Trophoblast cell (in vitro differentiated cells and primary cell): ENCODE measurements around the gene GALR2.

ENCODE experiments used
- DNase-seq, 2 donors: peaks; one replicate each; pipeline ENCODE4 v3.0.0-alpha.2; 2016
- H2AFZ ChIP-seq: 2 replicates; pipeline ENCODE4 v1.6.1; 2013; ENCODE audit warnings: low read length, moderate library complexity, mild to moderate bottlenecking; ENCODE audit not compliant: insufficient read depth, poor library complexity
- H2AK5ac ChIP-seq: 2 replicates; pipeline ENCODE4 v1.6.1; 2013; ENCODE audit warnings: mild to moderate bottlenecking, low read length
- H2BK120ac ChIP-seq: 2 replicates; pipeline ENCODE4 v1.6.1; 2013; ENCODE audit warnings: low read length, mild to moderate bottlenecking, moderate library complexity; ENCODE audit not compliant: insufficient read depth, poor library complexity
- H2BK12ac ChIP-seq: 2 replicates; pipeline ENCODE4 v1.6.1; 2013; ENCODE audit warnings: mild to moderate bottlenecking, low read length, moderate library complexity
- H2BK5ac ChIP-seq: 2 replicates; pipeline ENCODE4 v1.6.1; 2013; ENCODE audit warnings: low read length, low read depth, moderate library complexity, mild to moderate bottlenecking; ENCODE audit not compliant: poor library complexity
- H3K14ac ChIP-seq: 2 replicates; pipeline ENCODE4 v1.6.1; 2013; ENCODE audit warnings: mild to moderate bottlenecking, low read length
- H3K18ac ChIP-seq: 2 replicates; pipeline ENCODE4 v1.6.1; 2013; ENCODE audit warnings: mild to moderate bottlenecking, low read length
- H3K23ac ChIP-seq: 2 replicates; pipeline ENCODE4 v1.6.1; 2013; ENCODE audit warnings: low read length
- H3K27ac ChIP-seq: 2 replicates; pipeline ENCODE4 v1.5.1; 2013; ENCODE audit warnings: low read depth, mild to moderate bottlenecking, inconsistent platforms, low read length, moderate library complexity
- H3K27me3 ChIP-seq: 2 replicates; pipeline ENCODE4 v1.6.1; 2013; ENCODE audit warnings: inconsistent platforms, mild to moderate bottlenecking, low read length, moderate library complexity; ENCODE audit not compliant: insufficient read depth
- H3K36me3 ChIP-seq, 2 experiments: 1 replicate in 1 of 2; 2 replicates in 1 of 2; pipeline ENCODE4 v1.6.1; 2013; ENCODE audit warnings: low read length in 2 of 2, mild to moderate bottlenecking in 2 of 2, moderate library complexity in 1 of 2; ENCODE audit not compliant: insufficient read depth in 2 of 2, control insufficient read depth in 1 of 2
- H3K4ac ChIP-seq: 2 replicates; pipeline ENCODE4 v1.6.1; 2013; ENCODE audit warnings: low read depth, mild to moderate bottlenecking, low read length, moderate library complexity
- H3K4me1 ChIP-seq, 2 experiments: 1 replicate in 1 of 2; 2 replicates in 1 of 2; pipeline ENCODE4 v1.6.1; 2013; ENCODE audit warnings: low read length in 2 of 2, mild to moderate bottlenecking in 2 of 2, moderate library complexity in 1 of 2; ENCODE audit not compliant: insufficient read depth in 2 of 2, control insufficient read depth in 1 of 2
- H3K4me2 ChIP-seq: 2 replicates; pipeline ENCODE4 v1.6.1; 2013; ENCODE audit warnings: inconsistent platforms, mild to moderate bottlenecking, low read length, moderate library complexity
- H3K4me3 ChIP-seq: 2 replicates; pipeline ENCODE4 v1.5.1; 2013; ENCODE audit warnings: mild to moderate bottlenecking, low read depth, low read length, inconsistent platforms
- H3K79me1 ChIP-seq: one replicate; pipeline ENCODE4 v1.6.1; 2013; ENCODE audit warnings: low read length
- H3K79me2 ChIP-seq: 2 replicates; pipeline ENCODE4 v1.6.1; 2013; ENCODE audit warnings: low read length, mild to moderate bottlenecking; ENCODE audit not compliant: control insufficient read depth, insufficient read depth, poor library complexity
- H3K9ac ChIP-seq: 2 replicates; pipeline ENCODE4 v1.6.1; 2013; ENCODE audit warnings: mild to moderate bottlenecking, low read length
- H3K9me3 ChIP-seq: 2 replicates; pipeline ENCODE4 v1.6.1; 2013; ENCODE audit warnings: low read depth, mild to moderate bottlenecking, control low read depth, inconsistent platforms, low read length; ENCODE audit not compliant: insufficient read depth
- H4K12ac ChIP-seq: 2 replicates; pipeline ENCODE4 v1.6.1; 2013; ENCODE audit warnings: low read depth, mild to moderate bottlenecking, low read length, moderate library complexity
- H4K8ac ChIP-seq: 2 replicates; pipeline ENCODE4 v1.6.1; 2013; ENCODE audit warnings: low read depth, mild to moderate bottlenecking, low read length, moderate library complexity
- H4K91ac ChIP-seq: one replicate; pipeline ENCODE4 v1.6.1; 2013; ENCODE audit warnings: low read depth, mild to moderate bottlenecking, low read length, moderate library complexity
- WGBS: extraction: QIAGEN DNeasy Blood & Tissue Kit; methylation state at CpG from one replicate; pipeline ENCODE4 v1.1.7; 2013; ENCODE audit warnings: missing lambda C conversion rate; ENCODE audit not compliant: insufficient read length, insufficient coverage; ENCODE audit errors: extremely low coverage; 5-methylcytosine and 5-hydroxymethylcytosine counted together

GALR2 gene

DNA sequence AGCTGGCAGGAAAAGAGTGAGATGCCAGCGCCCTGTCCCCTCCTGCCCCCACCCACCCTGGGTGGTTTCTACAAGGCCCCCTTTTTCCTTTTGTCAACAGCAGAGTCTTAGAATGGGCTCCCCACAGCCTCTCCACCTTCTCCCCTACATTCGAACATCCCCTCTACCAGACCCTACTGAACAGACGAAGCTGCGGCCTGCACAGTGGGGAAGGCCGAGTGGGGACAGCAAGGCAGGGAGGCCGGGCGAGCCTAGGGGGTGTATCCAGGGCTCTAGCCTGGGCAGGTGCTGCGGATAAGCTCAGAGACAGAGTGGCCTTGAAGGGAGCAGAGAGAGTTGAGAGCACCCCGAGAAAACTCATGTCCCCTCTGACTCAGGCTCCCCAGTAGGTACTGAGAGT lies 11.8 kb downstream of the GALR2 start:
- Histone ChIP-seq H2BK120ac (no peak overlapping the region), H3K14ac (no peak overlapping the region), H3K18ac (no peak overlapping the region), H3K23ac (no peak overlapping the region), H2BK12ac (no peak overlapping the region), H3K4me3 (no peak overlapping the region), H3K36me3 (peaks cover 86 to 89% of the 10 kb centered on the region in 2 experiments), H4K12ac (no peak overlapping the region), H2BK5ac (no peak overlapping the region), H3K4me2 (no peak overlapping the region), H3K79me2 (no peaks in the 10 kb centered on the region), H3K27ac (no peak overlapping the region), H4K8ac (no peak overlapping the region), H3K9me3 (no peaks in the 10 kb centered on the region), H3K4me1 (no peaks in the 10 kb centered on the region), H3K79me1 (no peaks in the 10 kb centered on the region), H2AFZ (no peak overlapping the region), H4K91ac (no peak overlapping the region), H3K4ac (no peak overlapping the region), H3K9ac (no peak overlapping the region), H3K27me3 (no peaks in the 10 kb centered on the region), H2AK5ac (no peak overlapping the region)
- no peak for DNase-seq
- WGBS: no CpG with 5 or more reads among the region's 9 CpGs

DNA sequence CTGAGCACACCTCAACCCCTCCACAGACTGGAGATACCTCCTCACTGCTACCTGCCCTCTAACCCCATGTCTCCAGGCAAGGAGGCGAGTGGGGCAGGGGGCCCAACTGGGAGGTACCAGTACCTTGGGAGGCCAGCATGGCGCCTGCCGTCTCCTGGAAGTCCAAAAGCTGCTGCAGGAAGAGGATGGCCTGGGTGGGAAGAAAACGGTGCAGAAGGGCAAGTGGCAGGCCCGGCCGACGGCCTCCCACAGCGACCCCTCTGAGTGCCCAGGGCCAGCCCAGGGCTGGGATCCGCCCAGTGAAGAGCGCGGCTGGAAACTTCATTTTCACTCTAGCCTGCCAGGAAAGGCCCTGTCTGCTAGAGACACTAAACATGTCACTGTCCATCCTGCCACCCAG lies 12.9 kb downstream of the GALR2 start:
- Histone ChIP-seq H3K4me2 (no peak overlapping the region), H3K79me1 (no peaks in the 10 kb centered on the region), H3K27me3 (no peaks in the 10 kb centered on the region), H4K8ac (no peak overlapping the region), H3K27ac (no peak overlapping the region), H2AK5ac (no peak overlapping the region), H2BK120ac (no peak overlapping the region), H3K23ac (no peak overlapping the region), H2BK5ac (no peak overlapping the region), H3K4me3 (no peak overlapping the region), H2AFZ (no peak overlapping the region), H3K9me3 (no peaks in the 10 kb centered on the region), H3K4me1 (no peaks in the 10 kb centered on the region), H4K12ac (no peak overlapping the region), H3K79me2 (no peaks in the 10 kb centered on the region), H2BK12ac (no peak overlapping the region), H3K9ac (no peak overlapping the region), H3K36me3 (peaks cover 92 to 95% of the 10 kb centered on the region in 2 experiments), H4K91ac (no peak overlapping the region), H3K14ac (no peak overlapping the region), H3K18ac (no peak overlapping the region), H3K4ac (no peak overlapping the region)
- no peak for DNase-seq
- no CpG with 5 or more reads among the region's 11 CpGs for WGBS

DNA sequence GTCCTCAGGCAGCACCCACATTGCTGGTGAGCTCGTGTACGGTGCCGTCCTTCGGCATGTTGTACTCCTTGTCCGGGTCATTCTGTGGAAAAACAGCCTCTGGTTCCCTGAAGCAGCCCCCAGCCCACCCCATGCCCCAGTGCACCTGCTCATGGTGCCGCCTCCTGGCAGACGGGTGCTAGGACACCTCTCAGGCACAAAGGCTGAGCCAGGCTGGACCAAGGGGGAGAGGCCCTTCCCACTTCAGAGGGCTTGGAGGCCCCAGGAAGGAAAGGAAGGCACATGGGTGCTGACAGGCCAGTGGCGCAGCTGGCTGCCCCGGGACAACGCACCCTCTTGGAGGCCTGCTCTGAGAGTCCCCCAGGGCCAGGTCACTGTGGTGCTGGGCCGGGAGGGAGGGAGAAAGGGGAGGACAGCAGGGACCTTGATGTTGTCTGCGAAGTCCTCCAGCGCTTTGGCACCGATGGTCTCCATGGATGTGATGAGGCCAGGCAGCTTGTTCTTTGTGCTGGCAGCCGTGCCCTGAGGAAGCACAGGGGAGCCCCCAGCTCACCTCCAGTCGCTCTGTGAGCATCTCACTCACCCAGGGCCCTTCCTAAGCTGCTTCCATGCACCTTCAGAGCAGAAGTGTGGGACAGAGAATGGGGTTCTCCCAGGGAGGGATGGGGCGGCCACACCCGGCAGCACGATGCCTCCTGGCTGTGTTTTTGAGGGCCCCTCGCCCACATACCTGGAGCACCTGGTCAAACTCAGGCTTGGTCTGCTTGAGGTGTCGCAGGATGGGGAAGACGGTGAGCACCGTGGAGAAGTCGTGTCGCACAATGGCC lies 13.7 kb downstream of the GALR2 start:
- Histone ChIP-seq H2BK120ac (no peak overlapping the region), H3K4me1 (no peaks in the 10 kb centered on the region), H4K91ac (no peak overlapping the region), H3K27ac (no peak overlapping the region), H2BK5ac (no peak overlapping the region), H3K9ac (no peak overlapping the region), H3K36me3 (peaks cover 93 to 96% of the 10 kb centered on the region in 2 experiments), H3K9me3 (peaks cover 1% of the 10 kb centered on the region), H4K12ac (no peak overlapping the region), H3K4me3 (no peak overlapping the region), H3K14ac (no peak overlapping the region), H2AFZ (no peak overlapping the region), H2AK5ac (no peak overlapping the region), H3K79me2 (no peaks in the 10 kb centered on the region), H4K8ac (no peak overlapping the region), H3K79me1 (no peaks in the 10 kb centered on the region), H3K4ac (no peak overlapping the region), H3K4me2 (no peak overlapping the region), H3K23ac (no peak overlapping the region), H2BK12ac (no peak overlapping the region), H3K27me3 (no peaks in the 10 kb centered on the region), H3K18ac (no peak overlapping the region)
- no CpG with 5 or more reads among the region's 25 CpGs for WGBS
- DNase-seq: no peak

DNA sequence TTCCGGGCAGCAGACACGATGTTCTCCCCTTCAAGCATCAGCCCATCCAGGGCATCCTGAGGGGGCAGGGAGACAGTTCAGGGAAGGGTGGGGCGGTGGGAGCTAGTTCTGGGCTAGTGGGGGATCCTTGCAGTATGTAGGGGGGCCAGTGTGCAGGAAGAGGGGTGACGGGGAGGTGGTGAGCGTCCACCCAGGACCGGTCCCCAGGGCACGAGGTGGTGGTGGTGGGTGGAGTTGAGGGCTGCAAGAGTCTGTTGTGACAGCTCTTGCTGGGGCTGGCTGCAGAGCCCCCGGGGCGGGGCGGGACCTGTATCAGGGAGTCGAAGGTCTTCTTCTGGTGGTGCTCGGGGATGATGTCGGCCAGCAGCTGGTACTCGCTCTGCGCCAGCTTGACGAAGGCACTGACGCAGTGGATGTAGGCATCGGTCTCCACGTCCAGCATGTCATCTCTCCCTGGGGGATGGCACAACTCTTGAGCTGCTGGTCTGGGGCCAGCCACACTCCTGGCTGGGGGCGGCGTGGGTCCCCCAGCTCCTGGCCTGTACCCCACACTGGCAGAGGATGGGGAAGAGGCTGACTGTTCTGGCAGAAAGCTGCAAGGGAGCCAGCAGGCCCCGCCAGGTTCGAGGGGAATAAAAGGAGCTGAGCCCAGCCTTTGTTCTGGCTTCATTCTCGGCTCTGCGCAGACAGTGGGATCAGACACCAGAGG lies 14.4 kb downstream of the GALR2 start:
- H3K79me1 ChIP-seq: no peaks in the 10 kb centered on the region
- H2BK120ac ChIP-seq: no peak overlapping the region
- H3K27ac ChIP-seq: no peak overlapping the region
- peaks cover 94 to 96% of the 10 kb centered on the region in 2 experiments for H3K36me3 ChIP-seq
- WGBS: no CpG with 5 or more reads among the region's 25 CpGs
- H3K14ac ChIP-seq: no peak overlapping the region
- no peak overlapping the region for H3K4ac ChIP-seq
- H3K18ac ChIP-seq: no peak overlapping the region
- no peaks in the 10 kb centered on the region for H3K79me2 ChIP-seq
- H2AFZ ChIP-seq: no peak overlapping the region
- no peak overlapping the region for H4K91ac ChIP-seq
- no peak overlapping the region for H2AK5ac ChIP-seq
- no peak overlapping the region for H2BK5ac ChIP-seq
- no peak overlapping the region for H3K9ac ChIP-seq
- H2BK12ac ChIP-seq: no peak overlapping the region
- H4K12ac ChIP-seq: no peak overlapping the region
- DNase-seq: no peak
- peaks cover 1% of the 10 kb centered on the region for H3K9me3 ChIP-seq
- H3K4me2 ChIP-seq: no peak overlapping the region
- no peaks in the 10 kb centered on the region for H3K4me1 ChIP-seq
- H3K27me3 ChIP-seq: no peaks in the 10 kb centered on the region
- no peak overlapping the region for H3K23ac ChIP-seq
- no peak overlapping the region for H3K4me3 ChIP-seq
- no peak overlapping the region for H4K8ac ChIP-seq
